NB4 (cell line): Measurements from ENCODE around the gene LRIG2.

Experiments
- DNase-seq: peaks from one replicate; pipeline ENCODE4 v3.0.0; 2010; ENCODE audit warnings: low read depth
- H3K4me3 ChIP-seq: one replicate; pipeline ENCODE4 v1.5.1; 2011; ENCODE audit warnings: mild to moderate bottlenecking, low read depth, low read length, moderate library complexity
- CTCF ChIP-seq: IDR thresholded peaks from one replicate; pipeline ENCODE4 v1.5.1; 2012; ENCODE audit warnings: low read depth, low read length
- MAX ChIP-seq: IDR thresholded peaks from 2 replicates; pipeline ENCODE4 v1.6.1; 2011; ENCODE audit warnings: low read depth, low read length
- MYC ChIP-seq: IDR thresholded peaks from 2 replicates; pipeline ENCODE4 v1.6.1; 2011; ENCODE audit warnings: low read depth, low read length
- POLR2A ChIP-seq: IDR thresholded peaks from 2 replicates; pipeline ENCODE4 v1.6.1; 2011; ENCODE audit warnings: mild to moderate bottlenecking; ENCODE audit not compliant: insufficient read length; ENCODE audit errors: extremely low read depth

The LRIG2 gene

GRCh38 chr1:113126207-113126606, 53.2 kb downstream of the LRIG2 start:
- TF ChIP-seq POLR2A (no peak), CTCF (no peak), MYC (no peak), MAX (no peak)
- DNase-seq: no peak
- H3K4me3 ChIP-seq: no peak overlapping the region

GRCh38 chr1:113128116-113128515, 55.1 kb downstream of the LRIG2 start:
- no peak overlapping the region for H3K4me3 ChIP-seq
- TF ChIP-seq CTCF: no peak
- no peak for DNase-seq

- TF ChIP-seq CTCF (no peak), MYC (no peak), POLR2A (no peak), MAX (no peak)
- H3K4me3 ChIP-seq: no peak overlapping the region
- DNase-seq: no peak
Observed at GRCh38 chr1:113129529-113130185, 56.7 kb downstream of the LRIG2 start.

GRCh38 chr1:113133038-113133437, 60.0 kb downstream of the LRIG2 start:
- no peak for TF ChIP-seq CTCF
- no peak for TF ChIP-seq MYC
- no peak for TF ChIP-seq MAX
- TF ChIP-seq POLR2A: no peak
- H3K4me3 ChIP-seq: no peak overlapping the region
- DNase-seq: no peak

- TF ChIP-seq CTCF (no peak), MYC (no peak), POLR2A (no peak), MAX (no peak)
- H3K4me3 ChIP-seq: no peak overlapping the region
- no peak for DNase-seq
Observed at GRCh38 chr1:113133759-113134158, 60.8 kb downstream of the LRIG2 start.

GRCh38 chr1:113135460-113135859, 62.5 kb downstream of the LRIG2 start:
- H3K4me3 ChIP-seq: no peak overlapping the region
- TF ChIP-seq MYC (no peak), MAX (no peak), POLR2A (no peak), CTCF (no peak)
- DNase-seq: no peak
